Skeletal muscle satellite cell (primary cell): Measurements from ENCODE around the gene GIGYF1.

Experiments used
- H3K27me3 ChIP-seq: 2 replicates; pipeline ENCODE4 v1.7.0; 2013; ENCODE audit warnings: low read length; ENCODE audit not compliant: control insufficient read depth, insufficient read depth
- H3K36me3 ChIP-seq: 2 replicates; pipeline ENCODE4 v1.7.0; 2013; ENCODE audit warnings: mild to moderate bottlenecking, control low read depth, low read length; ENCODE audit not compliant: insufficient read depth
- H3K4me1 ChIP-seq: 2 replicates; pipeline ENCODE4 v1.7.0; 2013; ENCODE audit warnings: low read length; ENCODE audit not compliant: control insufficient read depth, insufficient read depth
- H3K4me2 ChIP-seq: 2 replicates; pipeline ENCODE4 v1.7.0; 2013; ENCODE audit warnings: mild to moderate bottlenecking, low read length
- H3K4me3 ChIP-seq: 2 replicates; pipeline ENCODE4 v1.7.0; 2013; ENCODE audit warnings: low read length
- H3K9ac ChIP-seq: 2 replicates; pipeline ENCODE4 v1.7.0; 2013; ENCODE audit warnings: mild to moderate bottlenecking, low read depth, low read length, moderate library complexity
- H3K9me3 ChIP-seq: replicated peaks from 2 replicates; pipeline ENCODE4 v1.7.0; 2013; ENCODE audit warnings: mild to moderate bottlenecking, control low read depth, low read length

Gene GIGYF1

GRCh38 chr7:100630066-100630465 lies 64.0 kb downstream of the GIGYF1 start:
- no peak overlapping the region for H3K4me2 ChIP-seq
- peaks cover 14% of the 10 kb centered on the region for H3K4me1 ChIP-seq
- no peaks in the 10 kb centered on the region for H3K36me3 ChIP-seq
- H3K9me3 ChIP-seq: no peaks in the 10 kb centered on the region
- peaks cover 20% of the 10 kb centered on the region for H3K27me3 ChIP-seq
- no peak overlapping the region for H3K4me3 ChIP-seq
- H3K9ac ChIP-seq: no peak overlapping the region
